ENCODE measurements around the gene CENPK. TPM values are rescaled to one million over a fixed set of nuclear protein-coding genes. Genes with fewer than 3 reads are reported as not detected.

The CENPK gene
- total RNA-seq, 1 experiment from 2014 or later: 46.0 TPM

- H3K56ac ChIP-seq (ENCODE audit: insufficient read length, low read depth, low read length): no peak overlapping the region
- no peak overlapping the region for H3K14ac ChIP-seq (ENCODE audit: insufficient read depth, low read length)
- no peak overlapping the region for H3T11ph ChIP-seq (ENCODE audit: low read length)
- H2BK15ac ChIP-seq (ENCODE audit: low read depth, low read length): no peak overlapping the region
- H3K27ac Mint-ChIP-seq: no peak overlapping the region
- no peak overlapping the region for H3K4ac ChIP-seq (ENCODE audit: low read depth, low read length)
- no peak for DNase-seq
- H3K9me3 ChIP-seq (ENCODE audit: control insufficient read depth, low read depth, low read length): no peaks in the 10 kb centered on the region
- H3K23ac ChIP-seq (ENCODE audit: insufficient read length, low read depth, low read length): no peak overlapping the region
- no peak overlapping the region for H3K4me3 Mint-ChIP-seq
- no peaks in the 10 kb centered on the region for H3K79me1 ChIP-seq (ENCODE audit: insufficient read depth, low read depth, low read length, poor library complexity, severe bottlenecking)
- no peak for TF ChIP-seq CTCF (conservative IDR thresholded peaks at IDR 0.05)
- WGBS (ENCODE audit: extremely low coverage, insufficient read length, low lambda C conversion rate): no CpG with 5 or more reads among the region's 3 CpGs
- H2BK5ac ChIP-seq (ENCODE audit: insufficient read length, low read length): no peak overlapping the region
- no peaks in the 10 kb centered on the region for H4K20me1 ChIP-seq (ENCODE audit: control insufficient read depth, insufficient read depth, insufficient read length)
- H2AK5ac ChIP-seq (ENCODE audit: insufficient read length, low read length): no peak overlapping the region
- H3K4me2 ChIP-seq (ENCODE audit: insufficient read depth, insufficient read length, low read length): no peak overlapping the region
- H3K27ac ChIP-seq (ENCODE audit: insufficient read length, low read depth, low read length): no peak overlapping the region
- no peaks in the 10 kb centered on the region for H3K23me2 ChIP-seq (ENCODE audit: insufficient read length, low read depth, low read length, poor library complexity, severe bottlenecking)
- H3K36me3 Mint-ChIP-seq (ENCODE audit: insufficient read depth in 1 of 3, low read depth in 3 of 3): peaks cover 6 to 50% (median 40%) of the 10 kb centered on the region in 3 experiments; a peak in 5 of 7 replicates
- no peak overlapping the region for H3K18ac ChIP-seq (ENCODE audit: insufficient read length, low read depth, low read length)
- no peaks in the 10 kb centered on the region for H3K27me3 ChIP-seq (ENCODE audit: insufficient read depth, low read length)
- H4K8ac ChIP-seq (replicated peaks; ENCODE audit: insufficient read length, low read depth, low read length): no peak overlapping the region
- no peaks in the 10 kb centered on the region; the same call in 1 of the 2 replicates for H3K79me2 ChIP-seq (ENCODE audit: insufficient read depth, low read length)
- no peak overlapping the region for H2BK20ac ChIP-seq (ENCODE audit: low read depth, low read length, poor library complexity, severe bottlenecking)
- no peak overlapping the region for H2AFZ ChIP-seq (ENCODE audit: low read length)
- no peaks in the 10 kb centered on the region for H3K9me3 Mint-ChIP-seq
- H3K4me1 ChIP-seq (ENCODE audit: insufficient read depth, low read length): no peaks in the 10 kb centered on the region
- H2BK120ac ChIP-seq (ENCODE audit: low read depth, low read length, poor library complexity, severe bottlenecking): no peak overlapping the region
- peaks cover under 1% of the 10 kb centered on the region in 2 experiments; a peak in 3 of 4 replicates for H3K4me1 Mint-ChIP-seq
- H3K9ac ChIP-seq (ENCODE audit: extremely low read depth, insufficient read length, low read length): no peak overlapping the region
- no peak overlapping the region for H2BK12ac ChIP-seq (ENCODE audit: insufficient read length, low read depth, low read length)
- H4K5ac ChIP-seq (ENCODE audit: insufficient read length, low read depth, low read length): no peak overlapping the region
- no peaks in the 10 kb centered on the region; the same call in 1 of the 2 replicates for H3K27me3 Mint-ChIP-seq (ENCODE audit: low read depth)
- no peak overlapping the region for H4K91ac ChIP-seq (ENCODE audit: insufficient read length, low read depth, low read length)
These were observed 6.2 kb downstream of the CENPK start for GRCh38 chr5:65556718-65557117.
